Central memory CD8-positive, alpha-beta T cell (primary cell): ENCODE results near the gene PLXDC2.

ENCODE experiments used
- ATAC-seq: fragments of 150-1000 bp; cut with Tn5 transposase; replicated peaks from 2 replicates; pipeline ENCODE4 v1.10.0; 2022; ENCODE audit warnings: mild to moderate bottlenecking, moderate FRiP score, moderate number of reproducible peaks; ENCODE audit not compliant: poor library complexity, severe bottlenecking; ENCODE audit errors: extremely low read depth
- DNase-seq, 2 donors: peaks; one replicate each; pipeline ENCODE4 v3.0.0; 2021; ENCODE audit warnings: low spot score in 2 of 2
- H3K27ac Mint-ChIP-seq: one replicate; pipeline ENCODE4 v1.8.0; 2022; ENCODE audit warnings: low read depth, mild to moderate bottlenecking, moderate library complexity, mixed read lengths
- H3K27me3 Mint-ChIP-seq: one replicate; pipeline ENCODE4 v1.8.0; 2022; ENCODE audit warnings: mixed read lengths
- H3K36me3 Mint-ChIP-seq: one replicate; pipeline ENCODE4 v1.8.0; 2022; ENCODE audit warnings: mild to moderate bottlenecking, moderate library complexity, mixed read lengths; ENCODE audit not compliant: insufficient read depth
- H3K4me1 Mint-ChIP-seq: one replicate; pipeline ENCODE4 v1.8.0; 2022; ENCODE audit warnings: mixed read lengths
- H3K4me3 Mint-ChIP-seq: one replicate; pipeline ENCODE4 v1.8.0; 2022; ENCODE audit warnings: mild to moderate bottlenecking, moderate library complexity, mixed read lengths
- H3K9me3 Mint-ChIP-seq: one replicate; pipeline ENCODE4 v1.8.0; 2022; ENCODE audit warnings: mixed read lengths

PLXDC2 gene

GRCh38 chr10:19928936-19929335, 112.7 kb downstream of the PLXDC2 start:
- Mint-ChIP-seq H3K4me3 (no peak overlapping the region), H3K9me3 (peaks cover 24% of the 10 kb centered on the region), H3K36me3 (peaks cover 2% of the 10 kb centered on the region), H3K27ac (no peak overlapping the region), H3K4me1 (no peaks in the 10 kb centered on the region), H3K27me3 (no peaks in the 10 kb centered on the region)
- no peak for DNase-seq
- no peak for ATAC-seq

DNA sequence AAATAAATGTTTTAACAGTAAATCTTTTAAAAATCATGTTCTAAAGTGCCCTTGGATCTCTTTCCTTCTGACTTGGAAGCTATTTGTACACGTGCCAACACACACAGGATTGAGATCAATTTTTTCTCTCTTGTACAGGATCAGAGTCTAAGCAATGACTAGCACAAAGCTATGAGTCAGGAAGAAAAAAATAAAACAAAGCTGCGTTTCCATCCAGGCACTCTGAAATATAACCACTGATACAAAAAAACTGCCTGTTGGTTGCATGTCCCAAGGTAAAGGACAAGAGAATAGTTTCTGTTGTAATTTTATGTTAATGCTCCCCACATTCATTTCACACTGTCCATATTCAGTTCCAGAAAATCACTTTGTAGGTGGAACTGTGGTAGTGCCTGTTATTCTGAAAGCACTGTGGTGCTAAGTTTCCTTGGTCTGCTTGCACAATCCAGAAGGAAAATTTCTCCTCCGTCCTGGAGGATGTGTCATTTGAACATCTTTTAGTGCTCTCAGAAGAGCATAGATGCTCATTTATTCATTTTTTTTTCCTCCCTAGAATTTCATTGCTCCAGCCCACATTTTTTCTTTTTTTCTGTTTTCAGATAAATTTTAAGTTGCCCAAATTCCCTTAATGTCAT, 113.4 kb downstream of the PLXDC2 start:
- H3K27ac Mint-ChIP-seq: no peak overlapping the region
- no peaks in the 10 kb centered on the region for H3K27me3 Mint-ChIP-seq
- DNase-seq: no peak

GRCh38 chr10:19930936-19931893, 115.0 kb downstream of the PLXDC2 start:
- H3K36me3 Mint-ChIP-seq: peaks cover 2% of the 10 kb centered on the region
- peaks cover 18% of the 10 kb centered on the region for H3K9me3 Mint-ChIP-seq
- H3K4me1 Mint-ChIP-seq: no peaks in the 10 kb centered on the region
- H3K4me3 Mint-ChIP-seq: no peak overlapping the region
- no peaks in the 10 kb centered on the region for H3K27me3 Mint-ChIP-seq
- H3K27ac Mint-ChIP-seq: no peak overlapping the region
- DNase-seq (no peak), ATAC-seq (no peak)

More for the DNA sequence above, 113.4 kb downstream of the PLXDC2 start:
- Mint-ChIP-seq H3K36me3 (peaks cover 2% of the 10 kb centered on the region), H3K4me3 (no peak overlapping the region), H3K4me1 (no peaks in the 10 kb centered on the region), H3K9me3 (peaks cover 18% of the 10 kb centered on the region)
- ATAC-seq: no peak

GRCh38 chr10:19931894-19932590, 115.8 kb downstream of the PLXDC2 start:
- peaks cover 2% of the 10 kb centered on the region for H3K36me3 Mint-ChIP-seq
- H3K27ac Mint-ChIP-seq: no peak overlapping the region
- H3K4me1 Mint-ChIP-seq: no peaks in the 10 kb centered on the region
- ATAC-seq: no peak
- no peak overlapping the region for H3K4me3 Mint-ChIP-seq
- H3K27me3 Mint-ChIP-seq: no peaks in the 10 kb centered on the region
- no peak for DNase-seq
- peaks cover 15% of the 10 kb centered on the region for H3K9me3 Mint-ChIP-seq

DNA sequence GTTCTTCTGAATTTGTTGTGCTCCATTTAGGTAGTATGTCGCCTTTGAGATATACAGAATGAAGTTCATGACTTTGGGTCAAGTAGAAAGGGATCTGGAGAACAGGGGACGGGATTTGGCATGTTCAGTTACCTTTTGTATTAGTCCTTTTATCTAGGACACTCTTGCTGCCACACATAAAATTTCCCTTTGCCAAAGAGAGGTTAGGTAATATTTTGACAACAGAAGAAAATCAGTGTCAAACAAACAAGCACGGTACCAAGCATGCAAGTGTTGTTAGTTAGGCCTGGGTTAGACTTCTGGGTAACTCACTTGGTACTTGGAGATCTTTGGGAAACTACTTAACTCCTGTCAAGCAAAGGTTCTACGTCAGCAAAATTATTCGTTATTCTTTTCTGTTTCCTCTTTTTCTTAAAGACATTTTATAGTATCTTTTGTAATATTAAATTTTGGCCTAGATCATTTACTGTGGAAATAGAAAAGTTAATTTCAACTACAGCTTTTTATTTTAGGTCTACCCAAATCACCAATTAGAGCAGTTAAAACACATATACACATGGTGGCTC, 116.7 kb downstream of the PLXDC2 start:
- Mint-ChIP-seq H3K27ac (no peak overlapping the region), H3K4me3 (no peak overlapping the region), H3K36me3 (peaks cover 2% of the 10 kb centered on the region), H3K27me3 (no peaks in the 10 kb centered on the region), H3K4me1 (no peaks in the 10 kb centered on the region), H3K9me3 (peaks cover 19% of the 10 kb centered on the region)
- DNase-seq (no peak), ATAC-seq (no peak)

- Mint-ChIP-seq H3K27me3 (no peaks in the 10 kb centered on the region), H3K4me3 (no peak overlapping the region), H3K4me1 (no peaks in the 10 kb centered on the region), H3K36me3 (no peaks in the 10 kb centered on the region), H3K27ac (no peak overlapping the region), H3K9me3 (peaks cover 28% of the 10 kb centered on the region)
- no peak for DNase-seq
- no peak for ATAC-seq
Measured at GRCh38 chr10:19933772-19934171, 117.5 kb downstream of the PLXDC2 start.

DNA sequence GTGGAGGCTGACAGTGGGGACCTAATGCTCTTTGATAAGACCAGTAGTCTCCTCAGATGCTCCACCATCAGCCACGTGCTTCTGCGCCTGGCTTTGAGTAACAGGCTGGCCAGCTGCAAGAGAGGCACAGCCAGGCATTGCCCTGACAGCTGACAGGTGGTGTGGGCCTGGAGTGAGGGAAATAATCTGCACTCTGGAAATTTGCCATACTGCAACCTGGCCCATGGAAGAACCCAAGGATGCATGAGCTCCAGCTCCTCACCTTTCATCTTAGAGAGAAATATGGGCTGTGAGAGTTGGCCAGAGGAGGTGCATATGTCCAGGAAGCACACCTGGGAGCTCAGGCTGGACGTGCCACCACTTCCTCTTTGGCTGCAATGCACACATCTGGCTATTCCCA, 118.9 kb downstream of the PLXDC2 start:
- Mint-ChIP-seq H3K4me1 (no peaks in the 10 kb centered on the region), H3K27ac (no peak overlapping the region), H3K36me3 (no peaks in the 10 kb centered on the region), H3K9me3 (peaks cover 30% of the 10 kb centered on the region), H3K4me3 (no peak overlapping the region), H3K27me3 (no peaks in the 10 kb centered on the region)
- ATAC-seq: no peak
- no peak for DNase-seq

- Mint-ChIP-seq H3K27ac (no peak overlapping the region), H3K4me3 (no peak overlapping the region), H3K27me3 (no peaks in the 10 kb centered on the region), H3K36me3 (no peaks in the 10 kb centered on the region), H3K4me1 (no peaks in the 10 kb centered on the region), H3K9me3 (peaks cover 24% of the 10 kb centered on the region)
- DNase-seq: no peak
- ATAC-seq: no peak
Measured at GRCh38 chr10:19936289-19936688, 120.1 kb downstream of the PLXDC2 start.

DNA sequence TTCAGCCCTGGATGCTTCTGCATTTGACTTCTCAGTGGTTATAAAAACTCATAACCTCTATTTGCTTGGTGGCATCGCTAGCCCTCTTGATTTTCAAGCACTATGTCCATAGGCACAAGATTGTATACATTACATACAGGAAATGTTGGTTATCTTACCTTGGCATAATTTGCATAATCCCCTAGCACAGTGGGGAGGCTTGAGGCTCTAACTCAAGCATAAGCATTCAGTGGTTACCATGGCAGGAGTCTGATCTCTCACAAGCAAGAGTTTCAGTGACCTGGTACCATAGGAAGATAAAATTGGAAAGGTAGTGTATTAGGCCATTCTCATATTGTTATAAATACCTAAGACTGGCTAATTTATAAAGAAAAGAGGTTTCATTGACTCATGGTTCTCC, 121.8 kb downstream of the PLXDC2 start:
- no peak overlapping the region for H3K4me3 Mint-ChIP-seq
- no peaks in the 10 kb centered on the region for H3K27me3 Mint-ChIP-seq
- H3K4me1 Mint-ChIP-seq: no peaks in the 10 kb centered on the region
- no peak overlapping the region for H3K27ac Mint-ChIP-seq
- no peak for DNase-seq
- H3K9me3 Mint-ChIP-seq: peaks cover 18% of the 10 kb centered on the region
- H3K36me3 Mint-ChIP-seq: no peaks in the 10 kb centered on the region
- ATAC-seq: no peak

DNA sequence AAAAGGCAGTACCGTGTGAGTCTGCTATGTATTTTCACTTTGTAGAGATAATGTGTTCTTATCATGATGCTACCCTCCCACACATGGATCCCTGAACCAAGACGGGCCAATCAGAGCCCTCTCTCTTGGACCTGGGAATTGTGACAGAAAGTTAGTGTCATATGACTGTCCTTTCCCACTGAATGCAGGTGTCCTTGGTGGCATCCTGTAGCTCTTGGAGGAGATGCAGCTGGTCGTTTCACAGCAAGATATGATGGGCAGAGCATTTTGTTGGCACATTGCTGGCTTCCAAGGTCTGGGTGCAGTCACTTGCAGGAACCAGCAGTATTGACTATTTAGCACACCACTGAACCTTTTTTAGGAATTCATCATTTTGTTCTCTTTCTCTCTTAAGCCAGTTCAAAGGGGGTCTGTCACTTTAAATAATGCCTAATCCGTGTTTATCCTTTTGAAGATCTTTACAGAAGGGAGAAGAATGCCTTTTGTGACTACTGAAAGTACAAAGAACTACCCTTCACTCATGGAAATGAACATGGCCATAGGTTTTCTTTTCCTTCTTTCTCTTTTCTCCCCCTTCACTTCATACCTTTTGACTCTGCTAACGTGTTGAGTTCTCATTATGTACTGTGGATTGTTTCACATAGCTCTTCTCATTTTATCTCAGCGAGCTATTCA, 125.1 kb downstream of the PLXDC2 start:
- Mint-ChIP-seq H3K27me3 (no peaks in the 10 kb centered on the region), H3K4me1 (no peaks in the 10 kb centered on the region), H3K36me3 (no peaks in the 10 kb centered on the region), H3K9me3 (peaks cover 24% of the 10 kb centered on the region), H3K27ac (no peak overlapping the region), H3K4me3 (no peak overlapping the region)
- no peak for DNase-seq
- ATAC-seq: no peak

DNA sequence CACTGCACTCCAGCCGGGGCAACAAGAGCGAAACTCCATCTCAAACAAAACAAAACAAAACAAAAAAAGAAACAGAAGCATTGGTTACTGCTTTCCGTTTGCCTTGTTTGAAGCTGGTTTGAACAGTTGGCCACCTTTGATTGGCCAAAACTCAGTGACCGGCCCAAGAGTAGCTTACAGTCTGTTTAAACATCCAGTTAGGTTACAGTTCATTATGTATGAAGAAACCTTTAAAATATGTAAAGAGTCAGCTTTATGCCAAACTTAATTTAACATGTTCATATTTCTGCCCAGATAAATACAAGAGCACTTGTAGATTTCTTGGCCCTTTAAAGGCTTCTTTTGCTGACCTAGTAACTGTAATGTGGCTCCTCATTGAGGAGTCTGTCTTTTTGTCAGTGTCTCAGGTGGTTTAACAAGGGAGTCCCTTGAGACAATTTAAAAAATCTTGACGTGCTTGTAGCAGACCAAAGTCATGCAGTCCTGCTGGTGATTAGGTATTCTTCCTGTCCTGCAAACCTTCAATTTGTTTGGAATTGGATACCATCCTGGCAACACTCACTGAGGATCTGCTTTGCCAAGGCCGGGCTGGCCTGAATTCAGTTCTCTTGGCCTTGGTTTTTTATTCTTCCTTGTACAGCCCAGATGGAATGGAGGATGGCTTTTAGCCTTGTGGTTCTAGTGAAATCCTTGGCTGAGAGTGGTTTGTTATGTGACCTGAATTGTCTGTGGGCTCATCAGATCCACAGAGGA, 128.9 kb downstream of the PLXDC2 start:
- Mint-ChIP-seq H3K9me3 (peaks cover 12% of the 10 kb centered on the region), H3K27me3 (no peaks in the 10 kb centered on the region), H3K27ac (no peak overlapping the region), H3K4me3 (no peak overlapping the region), H3K4me1 (no peaks in the 10 kb centered on the region), H3K36me3 (no peaks in the 10 kb centered on the region)
- no peak for DNase-seq
- no peak for ATAC-seq
